GM12801 (cell line): ENCODE data around the gene CRYBG1.

ENCODE experiments used
- TF ChIP-seq, protein P1 (sequence below): IDR thresholded peaks from one replicate; pipeline ENCODE4 v1.5.1; 2011; ENCODE audit warnings: control low read depth; ENCODE audit not compliant: insufficient read length; ENCODE audit errors: extremely low read depth

CRYBG1 gene

DNA sequence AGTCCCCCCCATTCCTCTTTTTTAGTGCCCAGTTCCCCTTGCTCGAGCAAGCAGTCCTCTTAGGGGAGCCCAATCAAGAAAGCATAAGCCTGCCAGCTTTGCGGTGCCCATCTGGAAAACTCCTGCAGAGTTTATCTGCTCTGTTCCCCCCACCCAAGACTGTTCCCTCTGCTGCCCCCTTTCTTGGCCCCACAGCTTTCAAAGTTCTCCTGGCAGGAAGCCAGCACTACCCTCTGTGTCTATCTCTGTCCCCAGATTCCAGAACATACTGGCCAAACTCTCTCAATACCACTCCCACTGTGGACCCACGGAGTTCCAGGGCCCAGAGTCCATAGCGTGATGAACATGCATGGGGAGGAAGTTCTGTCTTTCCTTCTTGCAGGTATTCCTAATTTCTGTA lies 55.4 kb downstream of the CRYBG1 start:
- TF ChIP-seq, protein P1, sequence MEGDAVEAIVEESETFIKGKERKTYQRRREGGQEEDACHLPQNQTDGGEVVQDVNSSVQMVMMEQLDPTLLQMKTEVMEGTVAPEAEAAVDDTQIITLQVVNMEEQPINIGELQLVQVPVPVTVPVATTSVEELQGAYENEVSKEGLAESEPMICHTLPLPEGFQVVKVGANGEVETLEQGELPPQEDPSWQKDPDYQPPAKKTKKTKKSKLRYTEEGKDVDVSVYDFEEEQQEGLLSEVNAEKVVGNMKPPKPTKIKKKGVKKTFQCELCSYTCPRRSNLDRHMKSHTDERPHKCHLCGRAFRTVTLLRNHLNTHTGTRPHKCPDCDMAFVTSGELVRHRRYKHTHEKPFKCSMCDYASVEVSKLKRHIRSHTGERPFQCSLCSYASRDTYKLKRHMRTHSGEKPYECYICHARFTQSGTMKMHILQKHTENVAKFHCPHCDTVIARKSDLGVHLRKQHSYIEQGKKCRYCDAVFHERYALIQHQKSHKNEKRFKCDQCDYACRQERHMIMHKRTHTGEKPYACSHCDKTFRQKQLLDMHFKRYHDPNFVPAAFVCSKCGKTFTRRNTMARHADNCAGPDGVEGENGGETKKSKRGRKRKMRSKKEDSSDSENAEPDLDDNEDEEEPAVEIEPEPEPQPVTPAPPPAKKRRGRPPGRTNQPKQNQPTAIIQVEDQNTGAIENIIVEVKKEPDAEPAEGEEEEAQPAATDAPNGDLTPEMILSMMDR: no peak

DNA sequence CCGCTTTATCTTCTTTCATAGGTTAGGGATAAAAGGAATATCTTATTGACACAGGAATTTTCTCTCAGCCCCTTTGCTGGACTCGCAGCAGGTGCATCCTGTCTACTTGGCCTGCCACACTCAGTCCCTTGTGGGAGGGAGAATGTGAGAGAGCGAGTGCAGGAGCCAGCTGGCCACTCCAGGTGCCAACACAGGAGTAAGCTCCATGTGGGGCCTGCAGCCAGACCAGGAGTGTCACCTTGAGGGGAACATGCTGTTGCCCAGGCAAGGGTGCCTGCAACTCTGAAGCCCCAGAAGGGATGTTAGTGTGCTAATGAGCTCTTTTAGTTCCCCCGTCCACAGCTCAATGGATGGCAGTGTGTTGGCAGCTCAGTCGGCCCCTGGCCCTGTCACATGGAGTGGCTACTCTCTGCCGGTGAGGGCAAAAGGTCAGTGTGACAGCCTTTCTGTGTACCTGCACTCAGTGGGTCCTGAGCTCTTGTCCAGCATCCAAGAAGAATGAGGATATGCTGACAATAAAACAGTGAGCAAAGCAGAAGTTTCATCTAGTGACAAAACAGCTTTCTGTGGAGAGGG lies 57.1 kb downstream of the CRYBG1 start:
- TF ChIP-seq, protein P1: no peak

DNA sequence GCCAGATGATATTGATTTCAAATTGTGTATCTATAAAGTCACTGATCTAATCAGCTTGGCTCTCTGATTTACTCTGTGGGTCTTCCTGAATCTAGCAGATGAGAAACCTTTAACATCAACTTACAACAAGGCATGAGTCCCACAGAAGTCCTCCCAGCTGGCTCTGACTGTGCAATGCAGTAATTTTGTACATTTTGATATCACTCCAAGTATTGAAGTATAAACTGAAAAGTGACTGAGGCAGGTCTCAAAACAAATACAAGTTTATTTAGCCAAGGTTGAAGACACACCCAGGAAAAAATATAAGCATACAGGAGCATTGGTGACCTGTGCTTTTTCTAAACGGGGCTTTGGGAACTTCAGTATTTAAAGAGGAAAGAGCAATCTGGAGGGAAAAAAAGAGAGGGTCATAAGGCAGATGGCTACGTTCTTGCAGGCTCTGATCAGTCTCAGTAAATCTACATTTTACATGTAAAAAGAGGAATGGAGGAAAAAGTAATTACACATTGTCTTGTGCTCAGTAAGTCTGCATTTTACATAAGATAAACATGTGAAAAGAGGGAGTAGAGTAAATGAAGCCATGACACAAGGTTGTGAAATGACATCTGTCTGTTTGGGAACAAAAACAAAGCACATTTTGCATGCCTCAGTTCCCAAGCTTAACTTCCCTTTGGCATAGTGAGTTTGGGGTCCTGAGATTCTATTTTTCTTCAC lies 59.5 kb downstream of the CRYBG1 start:
- TF ChIP-seq, protein P1: no peak

DNA sequence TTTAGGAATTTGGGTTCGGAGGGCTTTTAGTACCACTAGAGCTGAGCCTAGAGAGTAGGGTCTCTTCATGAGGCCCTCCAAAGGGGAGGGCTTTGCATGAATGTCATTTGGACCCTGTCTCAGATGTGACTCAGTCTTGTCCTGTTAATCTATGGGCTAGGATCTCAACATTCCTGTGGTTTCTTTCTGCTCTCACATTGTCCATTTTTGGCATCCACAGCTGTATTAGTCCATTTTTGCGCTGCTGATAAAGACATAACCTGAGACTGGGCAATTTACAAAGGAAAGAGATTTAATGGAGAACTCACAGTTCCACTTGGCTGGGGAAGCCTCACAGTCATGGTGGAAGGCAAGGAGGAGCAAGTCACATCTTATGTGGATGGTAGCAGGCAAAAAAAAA lies 61.0 kb downstream of the CRYBG1 start:
- TF ChIP-seq, protein P1: no peak

DNA sequence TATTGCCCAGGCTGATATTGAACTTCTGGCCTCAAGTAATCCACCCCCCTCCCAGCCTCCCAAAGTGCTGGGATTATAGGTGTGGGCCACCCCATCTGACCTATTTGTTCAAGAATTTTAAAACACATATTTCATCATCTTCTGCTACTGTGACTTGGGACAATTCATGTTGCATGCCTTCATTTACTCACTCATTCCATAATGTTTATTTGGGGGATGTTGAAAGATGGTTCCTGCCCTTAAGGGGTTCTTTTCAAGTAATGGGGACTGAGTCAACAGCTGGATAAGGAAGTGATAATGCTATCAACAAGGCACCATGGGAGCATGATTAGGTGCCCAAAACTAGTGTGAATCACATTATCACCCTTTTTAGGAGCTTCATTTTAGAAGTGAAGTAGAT lies 62.0 kb downstream of the CRYBG1 start:
- TF ChIP-seq, protein P1: no peak

DNA sequence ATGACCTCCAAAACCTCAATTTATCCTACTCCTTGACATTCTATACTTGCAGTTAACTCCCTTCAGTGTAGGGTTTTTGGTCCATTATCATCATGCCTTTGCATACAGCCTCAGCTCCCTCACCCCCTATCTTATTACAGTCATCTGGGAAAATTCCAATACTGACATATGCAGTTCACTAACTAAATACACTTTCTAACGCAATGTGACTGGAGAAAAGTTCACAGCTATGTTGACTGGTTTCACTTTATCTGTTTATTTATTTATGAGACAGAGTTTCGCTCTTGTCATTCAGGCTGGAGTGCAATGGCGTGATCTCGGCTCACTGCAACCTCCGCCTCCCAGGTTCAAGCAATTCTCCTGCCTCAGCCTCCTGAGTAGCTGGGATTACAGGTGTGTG lies 64.9 kb downstream of the CRYBG1 start:
- TF ChIP-seq, protein P1: no peak

DNA sequence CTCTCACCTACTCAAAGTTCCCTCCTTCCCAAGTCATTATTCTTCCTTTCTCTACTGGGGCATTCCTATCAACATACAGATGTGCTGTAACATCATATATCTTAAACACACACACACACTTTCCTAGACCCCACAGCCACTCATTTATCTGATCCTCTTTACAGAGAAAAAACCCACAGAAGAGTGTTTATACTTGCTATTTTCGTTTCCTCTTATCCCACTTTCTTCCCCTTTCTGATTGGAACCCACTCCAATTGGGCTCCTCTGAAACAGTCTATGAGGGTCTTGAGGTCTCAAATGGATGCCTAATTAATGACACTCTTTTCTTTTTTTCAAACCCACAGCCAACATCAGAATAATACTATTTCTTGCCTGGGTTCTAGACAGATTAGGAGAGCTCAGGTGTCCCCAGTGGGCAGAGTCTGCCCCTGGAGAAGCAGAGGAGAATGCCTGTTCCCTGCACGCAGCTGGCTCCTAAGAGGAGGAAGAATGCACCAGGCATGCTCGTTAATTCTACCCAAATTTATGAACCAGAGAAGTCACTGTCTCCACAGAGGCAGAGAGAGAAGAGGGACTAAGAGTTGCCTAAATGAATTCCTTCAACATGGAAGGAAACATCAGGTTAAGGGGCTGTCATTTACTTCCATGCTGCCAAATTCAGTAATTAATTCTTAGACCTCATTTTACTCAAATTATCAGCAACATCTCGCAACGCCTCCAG lies 65.9 kb downstream of the CRYBG1 start:
- TF ChIP-seq, protein P1: no peak
